ENCODE results near the gene PIGR.

PIGR gene

DNA sequence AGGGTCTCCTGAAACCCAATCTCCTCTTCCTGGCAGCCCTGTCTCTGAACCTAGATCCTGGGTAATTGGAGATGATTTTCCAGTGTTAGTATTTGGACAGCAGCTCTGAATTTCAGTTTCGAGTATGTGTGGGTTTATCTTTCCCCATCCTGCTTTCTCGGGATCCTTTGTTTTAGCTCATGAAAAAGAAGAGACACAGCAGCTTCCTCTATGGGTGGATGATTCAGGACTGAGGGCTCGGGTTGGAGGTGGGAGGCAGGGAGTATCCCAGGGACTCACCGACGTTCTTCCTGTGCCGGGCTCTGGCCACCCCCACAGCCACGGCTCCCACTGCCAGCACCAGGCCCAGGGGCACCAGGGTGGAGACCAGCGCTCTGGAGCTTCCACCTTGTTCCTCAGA, 14.1 kb downstream of the PIGR start:
- no peak for ATAC-seq
- TF ChIP-seq ARNTL (CRISPR knock-in tag; IDR thresholded peaks at IDR 0.05; ENCODE audit: borderline replicate concordance, low read depth) = no peak
- TF ChIP-seq CSRNP3 (CRISPR knock-in tag; IDR thresholded peaks at IDR 0.05) = no peak
- no peak for TF ChIP-seq ESRRG (CRISPR knock-in tag; IDR thresholded peaks at IDR 0.05)
- no peak for TF ChIP-seq PPARA (CRISPR knock-in tag; IDR thresholded peaks at IDR 0.05; ENCODE audit: borderline replicate concordance)
- TF ChIP-seq ZC3H10 (CRISPR knock-in tag; IDR thresholded peaks at IDR 0.05) = no peak
- TF ChIP-seq, protein P1, sequence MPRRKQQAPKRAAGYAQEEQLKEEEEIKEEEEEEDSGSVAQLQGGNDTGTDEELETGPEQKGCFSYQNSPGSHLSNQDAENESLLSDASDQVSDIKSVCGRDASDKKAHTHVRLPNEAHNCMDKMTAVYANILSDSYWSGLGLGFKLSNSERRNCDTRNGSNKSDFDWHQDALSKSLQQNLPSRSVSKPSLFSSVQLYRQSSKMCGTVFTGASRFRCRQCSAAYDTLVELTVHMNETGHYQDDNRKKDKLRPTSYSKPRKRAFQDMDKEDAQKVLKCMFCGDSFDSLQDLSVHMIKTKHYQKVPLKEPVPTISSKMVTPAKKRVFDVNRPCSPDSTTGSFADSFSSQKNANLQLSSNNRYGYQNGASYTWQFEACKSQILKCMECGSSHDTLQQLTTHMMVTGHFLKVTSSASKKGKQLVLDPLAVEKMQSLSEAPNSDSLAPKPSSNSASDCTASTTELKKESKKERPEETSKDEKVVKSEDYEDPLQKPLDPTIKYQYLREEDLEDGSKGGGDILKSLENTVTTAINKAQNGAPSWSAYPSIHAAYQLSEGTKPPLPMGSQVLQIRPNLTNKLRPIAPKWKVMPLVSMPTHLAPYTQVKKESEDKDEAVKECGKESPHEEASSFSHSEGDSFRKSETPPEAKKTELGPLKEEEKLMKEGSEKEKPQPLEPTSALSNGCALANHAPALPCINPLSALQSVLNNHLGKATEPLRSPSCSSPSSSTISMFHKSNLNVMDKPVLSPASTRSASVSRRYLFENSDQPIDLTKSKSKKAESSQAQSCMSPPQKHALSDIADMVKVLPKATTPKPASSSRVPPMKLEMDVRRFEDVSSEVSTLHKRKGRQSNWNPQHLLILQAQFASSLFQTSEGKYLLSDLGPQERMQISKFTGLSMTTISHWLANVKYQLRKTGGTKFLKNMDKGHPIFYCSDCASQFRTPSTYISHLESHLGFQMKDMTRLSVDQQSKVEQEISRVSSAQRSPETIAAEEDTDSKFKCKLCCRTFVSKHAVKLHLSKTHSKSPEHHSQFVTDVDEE (CRISPR knock-in tag; IDR thresholded peaks at IDR 0.05) = no peak
- TF ChIP-seq OSR1 (CRISPR knock-in tag; IDR thresholded peaks at IDR 0.05) = no peak
- no peak for TF ChIP-seq PATZ1 (CRISPR knock-in tag; IDR thresholded peaks at IDR 0.05; ENCODE audit: borderline replicate concordance)
- no peak for TF ChIP-seq ZNF565 (CRISPR knock-in tag; conservative IDR thresholded peaks at IDR 0.05; ENCODE audit: low read depth)
- TF ChIP-seq CSDC2 (CRISPR knock-in tag; IDR thresholded peaks at IDR 0.05) = no peak
- no peak for TF ChIP-seq SNAI2 (CRISPR knock-in tag; IDR thresholded peaks at IDR 0.05)
- no peak for TF ChIP-seq ZNF70 (CRISPR knock-in tag; IDR thresholded peaks at IDR 0.05)
- TF ChIP-seq GLIS3 (CRISPR knock-in tag; IDR thresholded peaks at IDR 0.05) = no peak
- TF ChIP-seq TOX (CRISPR knock-in tag; IDR thresholded peaks at IDR 0.05; ENCODE audit: borderline replicate concordance) = no peak
- TF ChIP-seq ISL1 (CRISPR knock-in tag; IDR thresholded peaks at IDR 0.05) = no peak
- TF ChIP-seq ZNF8 (CRISPR knock-in tag; IDR thresholded peaks at IDR 0.05) = no peak

GRCh38 chr1:206931709-206932108, 14.6 kb downstream of the PIGR start:
- TF ChIP-seq GLIS3 (CRISPR knock-in tag; IDR thresholded peaks at IDR 0.05) (no peak), ESRRG (CRISPR knock-in tag; IDR thresholded peaks at IDR 0.05) (no peak), CSDC2 (CRISPR knock-in tag; IDR thresholded peaks at IDR 0.05) (no peak), BACH2 (CRISPR knock-in tag; IDR thresholded peaks at IDR 0.05; ENCODE audit: borderline replicate concordance) (no peak), SNAI2 (CRISPR knock-in tag; IDR thresholded peaks at IDR 0.05) (no peak), ZNF70 (CRISPR knock-in tag; IDR thresholded peaks at IDR 0.05) (no peak), TOX (CRISPR knock-in tag; IDR thresholded peaks at IDR 0.05; ENCODE audit: borderline replicate concordance) (no peak)
- TF ChIP-seq, protein P2, sequence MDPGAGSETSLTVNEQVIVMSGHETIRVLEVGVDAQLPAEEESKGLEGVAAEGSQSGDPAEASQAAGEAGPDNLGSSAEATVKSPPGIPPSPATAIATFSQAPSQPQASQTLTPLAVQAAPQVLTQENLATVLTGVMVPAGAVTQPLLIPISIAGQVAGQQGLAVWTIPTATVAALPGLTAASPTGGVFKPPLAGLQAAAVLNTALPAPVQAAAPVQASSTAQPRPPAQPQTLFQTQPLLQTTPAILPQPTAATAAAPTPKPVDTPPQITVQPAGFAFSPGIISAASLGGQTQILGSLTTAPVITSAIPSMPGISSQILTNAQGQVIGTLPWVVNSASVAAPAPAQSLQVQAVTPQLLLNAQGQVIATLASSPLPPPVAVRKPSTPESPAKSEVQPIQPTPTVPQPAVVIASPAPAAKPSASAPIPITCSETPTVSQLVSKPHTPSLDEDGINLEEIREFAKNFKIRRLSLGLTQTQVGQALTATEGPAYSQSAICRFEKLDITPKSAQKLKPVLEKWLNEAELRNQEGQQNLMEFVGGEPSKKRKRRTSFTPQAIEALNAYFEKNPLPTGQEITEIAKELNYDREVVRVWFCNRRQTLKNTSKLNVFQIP (CRISPR knock-in tag; IDR thresholded peaks at IDR 0.05; ENCODE audit: borderline replicate concordance, low read depth) = no peak
- 0 out of 3 replicates have a peak, but pooled peaks have one; percentile 23 for ATAC-seq

- no peak for ATAC-seq
- no peak for TF ChIP-seq ZNF70 (CRISPR knock-in tag; IDR thresholded peaks at IDR 0.05)
- no peak for TF ChIP-seq ARNTL (CRISPR knock-in tag; IDR thresholded peaks at IDR 0.05; ENCODE audit: borderline replicate concordance, low read depth)
- TF ChIP-seq ZNF8 (CRISPR knock-in tag; IDR thresholded peaks at IDR 0.05) = no peak
- no peak for TF ChIP-seq TOX (CRISPR knock-in tag; IDR thresholded peaks at IDR 0.05; ENCODE audit: borderline replicate concordance)
- TF ChIP-seq ZFP3 (CRISPR knock-in tag; IDR thresholded peaks at IDR 0.05) = no peak
- no peak for TF ChIP-seq ZC3H10 (CRISPR knock-in tag; IDR thresholded peaks at IDR 0.05)
- TF ChIP-seq PPARA (CRISPR knock-in tag; IDR thresholded peaks at IDR 0.05; ENCODE audit: borderline replicate concordance) = no peak
- no peak for TF ChIP-seq TCF4 (CRISPR knock-in tag; IDR thresholded peaks at IDR 0.05; ENCODE audit: borderline replicate concordance)
Observed at GRCh38 chr1:206930210-206930798, 16.0 kb downstream of the PIGR start.

DNA sequence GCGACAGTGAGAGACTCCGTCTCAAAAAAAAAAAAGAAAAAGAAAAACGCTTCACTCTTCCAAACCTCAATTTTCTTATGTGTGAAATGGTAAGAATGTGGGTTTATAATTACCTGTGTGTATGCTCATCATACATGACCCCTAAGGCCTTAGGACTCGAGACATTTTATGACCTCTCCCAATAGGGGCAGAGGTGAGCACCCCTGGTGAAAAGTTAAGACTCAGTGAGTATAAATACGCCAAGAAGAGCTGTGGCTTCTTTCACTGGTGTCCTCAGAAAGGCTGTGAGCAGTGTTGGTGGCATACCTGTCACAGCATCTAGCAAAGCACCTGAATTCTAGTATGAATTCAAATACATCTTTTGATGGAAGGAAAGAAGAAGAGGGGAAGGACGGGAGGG, 16.7 kb downstream of the PIGR start:
- no peak for ATAC-seq
- TF ChIP-seq TOX (CRISPR knock-in tag; IDR thresholded peaks at IDR 0.05; ENCODE audit: borderline replicate concordance) (no peak), ZFP3 (CRISPR knock-in tag; IDR thresholded peaks at IDR 0.05) (no peak), TCF4 (CRISPR knock-in tag; IDR thresholded peaks at IDR 0.05; ENCODE audit: borderline replicate concordance) (no peak), ZFP30 (CRISPR knock-in tag; IDR thresholded peaks at IDR 0.05) (no peak)
- TF ChIP-seq, protein P2 (CRISPR knock-in tag; IDR thresholded peaks at IDR 0.05; ENCODE audit: borderline replicate concordance, low read depth) = no peak
- TF ChIP-seq, protein P1 (CRISPR knock-in tag; IDR thresholded peaks at IDR 0.05) = no peak

Data from SK-N-SH treated with all-trans-retinoic acid at 6 μM for 48 hours (cell line).